ENCODE measurements around the gene CAPN5. TPM values are rescaled to one million over a fixed set of nuclear protein-coding genes. Genes with fewer than 3 reads are reported as not detected.

Gene CAPN5
- total RNA-seq, 1 experiment from 2014 or later = 27.4 TPM

DNA sequence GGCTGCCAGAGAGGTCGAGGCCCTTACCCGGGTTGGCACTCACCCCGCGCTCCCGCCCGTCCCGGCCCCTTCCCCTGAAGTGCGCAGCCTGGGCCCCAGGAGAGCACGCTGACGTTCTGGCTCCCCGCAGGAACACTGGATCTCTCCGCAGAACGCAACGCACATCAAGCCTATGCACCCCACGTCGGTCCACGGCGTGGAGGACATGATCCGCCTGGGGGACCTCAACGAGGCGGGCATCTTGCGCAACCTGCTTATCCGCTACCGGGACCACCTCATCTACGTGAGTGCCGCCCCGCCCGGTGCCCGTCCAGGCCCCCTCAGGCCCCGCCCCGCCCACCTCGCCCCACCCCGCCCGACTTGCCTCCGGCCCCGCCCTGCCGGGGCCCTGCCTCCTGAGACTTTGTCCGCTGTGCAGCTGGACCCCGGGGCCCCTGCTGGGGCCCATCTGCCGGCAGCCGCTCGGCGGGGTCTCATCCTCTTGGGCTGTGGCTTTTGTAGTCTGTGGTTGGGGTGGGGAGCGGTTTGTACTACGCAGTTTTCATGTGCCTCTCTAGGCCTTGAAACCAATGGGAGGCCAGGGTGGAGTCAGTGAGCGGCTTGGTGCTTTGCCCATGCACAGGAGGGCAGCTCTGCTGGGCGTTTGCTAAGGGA is 81.0 kb downstream of the CAPN5 start:
- Mint-ChIP-seq H3K27me3 (ENCODE audit: low read depth) (peaks cover 10% of the 10 kb centered on the region), H3K9me3 (no peaks in the 10 kb centered on the region), H3K27ac (peak overlapping the region; percentile 53), H3K36me3 (no peaks in the 10 kb centered on the region), H3K4me1 (peaks cover 23% of the 10 kb centered on the region), H3K4me3 (peak overlapping the region; percentile 78)
- peak; percentile 75 for ATAC-seq
- DNase-seq (ENCODE audit: low spot score) = peak; percentile 66
- POLR2A ChIA-PET = interaction anchor here (0.8 to 1.2 kb wide), 2 partner anchors 27 to 28 kb away, joined by 3 read pairs; no protein-coding TSS in a partner anchor
- CTCF ChIA-PET = interaction anchor here (0.7 to 5.5 kb wide), 9 partner anchors 20 to 414 kb away, joined by 3 to 46 read pairs (median 7); partner anchors contain the start of gene MYO7A
- TF ChIP-seq ESRRA (CRISPR knock-in tag; IDR thresholded peaks at IDR 0.05; ENCODE audit: borderline replicate concordance) = no peak
- TF ChIP-seq, protein P1, sequence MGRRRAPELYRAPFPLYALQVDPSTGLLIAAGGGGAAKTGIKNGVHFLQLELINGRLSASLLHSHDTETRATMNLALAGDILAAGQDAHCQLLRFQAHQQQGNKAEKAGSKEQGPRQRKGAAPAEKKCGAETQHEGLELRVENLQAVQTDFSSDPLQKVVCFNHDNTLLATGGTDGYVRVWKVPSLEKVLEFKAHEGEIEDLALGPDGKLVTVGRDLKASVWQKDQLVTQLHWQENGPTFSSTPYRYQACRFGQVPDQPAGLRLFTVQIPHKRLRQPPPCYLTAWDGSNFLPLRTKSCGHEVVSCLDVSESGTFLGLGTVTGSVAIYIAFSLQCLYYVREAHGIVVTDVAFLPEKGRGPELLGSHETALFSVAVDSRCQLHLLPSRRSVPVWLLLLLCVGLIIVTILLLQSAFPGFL (CRISPR knock-in tag; IDR thresholded peaks at IDR 0.05; ENCODE audit: borderline replicate concordance) = no peak
- TF ChIP-seq NFATC4 (CRISPR knock-in tag; IDR thresholded peaks at IDR 0.05) = no peak
- TF ChIP-seq, protein P2, sequence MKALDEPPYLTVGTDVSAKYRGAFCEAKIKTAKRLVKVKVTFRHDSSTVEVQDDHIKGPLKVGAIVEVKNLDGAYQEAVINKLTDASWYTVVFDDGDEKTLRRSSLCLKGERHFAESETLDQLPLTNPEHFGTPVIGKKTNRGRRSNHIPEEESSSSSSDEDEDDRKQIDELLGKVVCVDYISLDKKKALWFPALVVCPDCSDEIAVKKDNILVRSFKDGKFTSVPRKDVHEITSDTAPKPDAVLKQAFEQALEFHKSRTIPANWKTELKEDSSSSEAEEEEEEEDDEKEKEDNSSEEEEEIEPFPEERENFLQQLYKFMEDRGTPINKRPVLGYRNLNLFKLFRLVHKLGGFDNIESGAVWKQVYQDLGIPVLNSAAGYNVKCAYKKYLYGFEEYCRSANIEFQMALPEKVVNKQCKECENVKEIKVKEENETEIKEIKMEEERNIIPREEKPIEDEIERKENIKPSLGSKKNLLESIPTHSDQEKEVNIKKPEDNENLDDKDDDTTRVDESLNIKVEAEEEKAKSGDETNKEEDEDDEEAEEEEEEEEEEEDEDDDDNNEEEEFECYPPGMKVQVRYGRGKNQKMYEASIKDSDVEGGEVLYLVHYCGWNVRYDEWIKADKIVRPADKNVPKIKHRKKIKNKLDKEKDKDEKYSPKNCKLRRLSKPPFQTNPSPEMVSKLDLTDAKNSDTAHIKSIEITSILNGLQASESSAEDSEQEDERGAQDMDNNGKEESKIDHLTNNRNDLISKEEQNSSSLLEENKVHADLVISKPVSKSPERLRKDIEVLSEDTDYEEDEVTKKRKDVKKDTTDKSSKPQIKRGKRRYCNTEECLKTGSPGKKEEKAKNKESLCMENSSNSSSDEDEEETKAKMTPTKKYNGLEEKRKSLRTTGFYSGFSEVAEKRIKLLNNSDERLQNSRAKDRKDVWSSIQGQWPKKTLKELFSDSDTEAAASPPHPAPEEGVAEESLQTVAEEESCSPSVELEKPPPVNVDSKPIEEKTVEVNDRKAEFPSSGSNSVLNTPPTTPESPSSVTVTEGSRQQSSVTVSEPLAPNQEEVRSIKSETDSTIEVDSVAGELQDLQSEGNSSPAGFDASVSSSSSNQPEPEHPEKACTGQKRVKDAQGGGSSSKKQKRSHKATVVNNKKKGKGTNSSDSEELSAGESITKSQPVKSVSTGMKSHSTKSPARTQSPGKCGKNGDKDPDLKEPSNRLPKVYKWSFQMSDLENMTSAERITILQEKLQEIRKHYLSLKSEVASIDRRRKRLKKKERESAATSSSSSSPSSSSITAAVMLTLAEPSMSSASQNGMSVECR (CRISPR knock-in tag; IDR thresholded peaks at IDR 0.05; ENCODE audit: borderline replicate concordance) = no peak
- TF ChIP-seq, protein P3, sequence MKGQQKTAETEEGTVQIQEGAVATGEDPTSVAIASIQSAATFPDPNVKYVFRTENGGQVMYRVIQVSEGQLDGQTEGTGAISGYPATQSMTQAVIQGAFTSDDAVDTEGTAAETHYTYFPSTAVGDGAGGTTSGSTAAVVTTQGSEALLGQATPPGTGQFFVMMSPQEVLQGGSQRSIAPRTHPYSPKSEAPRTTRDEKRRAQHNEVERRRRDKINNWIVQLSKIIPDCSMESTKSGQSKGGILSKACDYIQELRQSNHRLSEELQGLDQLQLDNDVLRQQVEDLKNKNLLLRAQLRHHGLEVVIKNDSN (CRISPR knock-in tag; IDR thresholded peaks at IDR 0.05) = no peak
- no peak for TF ChIP-seq ZNF263 (CRISPR knock-in tag; IDR thresholded peaks at IDR 0.05; ENCODE audit: low read depth)
- TF ChIP-seq, protein P4, sequence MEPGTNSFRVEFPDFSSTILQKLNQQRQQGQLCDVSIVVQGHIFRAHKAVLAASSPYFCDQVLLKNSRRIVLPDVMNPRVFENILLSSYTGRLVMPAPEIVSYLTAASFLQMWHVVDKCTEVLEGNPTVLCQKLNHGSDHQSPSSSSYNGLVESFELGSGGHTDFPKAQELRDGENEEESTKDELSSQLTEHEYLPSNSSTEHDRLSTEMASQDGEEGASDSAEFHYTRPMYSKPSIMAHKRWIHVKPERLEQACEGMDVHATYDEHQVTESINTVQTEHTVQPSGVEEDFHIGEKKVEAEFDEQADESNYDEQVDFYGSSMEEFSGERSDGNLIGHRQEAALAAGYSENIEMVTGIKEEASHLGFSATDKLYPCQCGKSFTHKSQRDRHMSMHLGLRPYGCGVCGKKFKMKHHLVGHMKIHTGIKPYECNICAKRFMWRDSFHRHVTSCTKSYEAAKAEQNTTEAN (CRISPR knock-in tag; IDR thresholded peaks at IDR 0.05) = no peak
- TF ChIP-seq, protein P5, sequence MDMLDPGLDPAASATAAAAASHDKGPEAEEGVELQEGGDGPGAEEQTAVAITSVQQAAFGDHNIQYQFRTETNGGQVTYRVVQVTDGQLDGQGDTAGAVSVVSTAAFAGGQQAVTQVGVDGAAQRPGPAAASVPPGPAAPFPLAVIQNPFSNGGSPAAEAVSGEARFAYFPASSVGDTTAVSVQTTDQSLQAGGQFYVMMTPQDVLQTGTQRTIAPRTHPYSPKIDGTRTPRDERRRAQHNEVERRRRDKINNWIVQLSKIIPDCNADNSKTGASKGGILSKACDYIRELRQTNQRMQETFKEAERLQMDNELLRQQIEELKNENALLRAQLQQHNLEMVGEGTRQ (CRISPR knock-in tag; IDR thresholded peaks at IDR 0.05) = 0 out of 2 replicates have a peak, but pooled peaks have one; percentile 16
- 0 out of 2 replicates have a peak, but pooled peaks have one; percentile 26 for TF ChIP-seq ZBTB21 (CRISPR knock-in tag; IDR thresholded peaks at IDR 0.05; ENCODE audit: borderline replicate concordance)
- TF ChIP-seq, protein P6, sequence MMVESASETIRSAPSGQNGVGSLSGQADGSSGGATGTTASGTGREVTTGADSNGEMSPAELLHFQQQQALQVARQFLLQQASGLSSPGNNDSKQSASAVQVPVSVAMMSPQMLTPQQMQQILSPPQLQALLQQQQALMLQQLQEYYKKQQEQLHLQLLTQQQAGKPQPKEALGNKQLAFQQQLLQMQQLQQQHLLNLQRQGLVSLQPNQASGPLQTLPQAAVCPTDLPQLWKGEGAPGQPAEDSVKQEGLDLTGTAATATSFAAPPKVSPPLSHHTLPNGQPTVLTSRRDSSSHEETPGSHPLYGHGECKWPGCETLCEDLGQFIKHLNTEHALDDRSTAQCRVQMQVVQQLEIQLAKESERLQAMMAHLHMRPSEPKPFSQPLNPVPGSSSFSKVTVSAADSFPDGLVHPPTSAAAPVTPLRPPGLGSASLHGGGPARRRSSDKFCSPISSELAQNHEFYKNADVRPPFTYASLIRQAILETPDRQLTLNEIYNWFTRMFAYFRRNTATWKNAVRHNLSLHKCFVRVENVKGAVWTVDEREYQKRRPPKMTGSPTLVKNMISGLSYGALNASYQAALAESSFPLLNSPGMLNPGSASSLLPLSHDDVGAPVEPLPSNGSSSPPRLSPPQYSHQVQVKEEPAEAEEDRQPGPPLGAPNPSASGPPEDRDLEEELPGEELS (CRISPR knock-in tag; IDR thresholded peaks at IDR 0.05) = no peak
- TF ChIP-seq SP1 (CRISPR knock-in tag; conservative IDR thresholded peaks at IDR 0.05) = no peak; the same call in none of the 2 replicates
- TF ChIP-seq SMAD4 (CRISPR knock-in tag; IDR thresholded peaks at IDR 0.05) = no peak
- TF ChIP-seq TP53 (CRISPR knock-in tag; IDR thresholded peaks at IDR 0.05) = 0 out of 2 replicates have a peak, but pooled peaks have one; percentile 27
- TF ChIP-seq, protein P7, sequence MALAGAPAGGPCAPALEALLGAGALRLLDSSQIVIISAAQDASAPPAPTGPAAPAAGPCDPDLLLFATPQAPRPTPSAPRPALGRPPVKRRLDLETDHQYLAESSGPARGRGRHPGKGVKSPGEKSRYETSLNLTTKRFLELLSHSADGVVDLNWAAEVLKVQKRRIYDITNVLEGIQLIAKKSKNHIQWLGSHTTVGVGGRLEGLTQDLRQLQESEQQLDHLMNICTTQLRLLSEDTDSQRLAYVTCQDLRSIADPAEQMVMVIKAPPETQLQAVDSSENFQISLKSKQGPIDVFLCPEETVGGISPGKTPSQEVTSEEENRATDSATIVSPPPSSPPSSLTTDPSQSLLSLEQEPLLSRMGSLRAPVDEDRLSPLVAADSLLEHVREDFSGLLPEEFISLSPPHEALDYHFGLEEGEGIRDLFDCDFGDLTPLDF (CRISPR knock-in tag; IDR thresholded peaks at IDR 0.05) = no peak
- no peak for TF ChIP-seq ATF1 (CRISPR knock-in tag; IDR thresholded peaks at IDR 0.05)
- TF ChIP-seq, protein P8, sequence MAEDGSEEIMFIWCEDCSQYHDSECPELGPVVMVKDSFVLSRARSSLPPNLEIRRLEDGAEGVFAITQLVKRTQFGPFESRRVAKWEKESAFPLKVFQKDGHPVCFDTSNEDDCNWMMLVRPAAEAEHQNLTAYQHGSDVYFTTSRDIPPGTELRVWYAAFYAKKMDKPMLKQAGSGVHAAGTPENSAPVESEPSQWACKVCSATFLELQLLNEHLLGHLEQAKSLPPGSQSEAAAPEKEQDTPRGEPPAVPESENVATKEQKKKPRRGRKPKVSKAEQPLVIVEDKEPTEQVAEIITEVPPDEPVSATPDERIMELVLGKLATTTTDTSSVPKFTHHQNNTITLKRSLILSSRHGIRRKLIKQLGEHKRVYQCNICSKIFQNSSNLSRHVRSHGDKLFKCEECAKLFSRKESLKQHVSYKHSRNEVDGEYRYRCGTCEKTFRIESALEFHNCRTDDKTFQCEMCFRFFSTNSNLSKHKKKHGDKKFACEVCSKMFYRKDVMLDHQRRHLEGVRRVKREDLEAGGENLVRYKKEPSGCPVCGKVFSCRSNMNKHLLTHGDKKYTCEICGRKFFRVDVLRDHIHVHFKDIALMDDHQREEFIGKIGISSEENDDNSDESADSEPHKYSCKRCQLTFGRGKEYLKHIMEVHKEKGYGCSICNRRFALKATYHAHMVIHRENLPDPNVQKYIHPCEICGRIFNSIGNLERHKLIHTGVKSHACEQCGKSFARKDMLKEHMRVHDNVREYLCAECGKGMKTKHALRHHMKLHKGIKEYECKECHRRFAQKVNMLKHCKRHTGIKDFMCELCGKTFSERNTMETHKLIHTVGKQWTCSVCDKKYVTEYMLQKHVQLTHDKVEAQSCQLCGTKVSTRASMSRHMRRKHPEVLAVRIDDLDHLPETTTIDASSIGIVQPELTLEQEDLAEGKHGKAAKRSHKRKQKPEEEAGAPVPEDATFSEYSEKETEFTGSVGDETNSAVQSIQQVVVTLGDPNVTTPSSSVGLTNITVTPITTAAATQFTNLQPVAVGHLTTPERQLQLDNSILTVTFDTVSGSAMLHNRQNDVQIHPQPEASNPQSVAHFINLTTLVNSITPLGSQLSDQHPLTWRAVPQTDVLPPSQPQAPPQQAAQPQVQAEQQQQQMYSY (CRISPR knock-in tag; IDR thresholded peaks at IDR 0.05) = no peak
- TF ChIP-seq, protein P9, sequence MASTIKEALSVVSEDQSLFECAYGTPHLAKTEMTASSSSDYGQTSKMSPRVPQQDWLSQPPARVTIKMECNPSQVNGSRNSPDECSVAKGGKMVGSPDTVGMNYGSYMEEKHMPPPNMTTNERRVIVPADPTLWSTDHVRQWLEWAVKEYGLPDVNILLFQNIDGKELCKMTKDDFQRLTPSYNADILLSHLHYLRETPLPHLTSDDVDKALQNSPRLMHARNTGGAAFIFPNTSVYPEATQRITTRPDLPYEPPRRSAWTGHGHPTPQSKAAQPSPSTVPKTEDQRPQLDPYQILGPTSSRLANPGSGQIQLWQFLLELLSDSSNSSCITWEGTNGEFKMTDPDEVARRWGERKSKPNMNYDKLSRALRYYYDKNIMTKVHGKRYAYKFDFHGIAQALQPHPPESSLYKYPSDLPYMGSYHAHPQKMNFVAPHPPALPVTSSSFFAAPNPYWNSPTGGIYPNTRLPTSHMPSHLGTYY (CRISPR knock-in tag; IDR thresholded peaks at IDR 0.05) = no peak
- TF ChIP-seq ZNF423 (CRISPR knock-in tag; IDR thresholded peaks at IDR 0.05) = peak; percentile 72
- TF ChIP-seq ELF4 (CRISPR knock-in tag; IDR thresholded peaks at IDR 0.05; ENCODE audit: low read depth) = no peak
